ENCODE measurements around the gene TMEM123. TPM values are rescaled to one million over a fixed set of nuclear protein-coding genes. Genes with fewer than 3 reads are reported as not detected.

The TMEM123 gene
- total and polyA plus RNA-seq, 2 of the 8 experiments (the other 6 are each of a cell fraction or from before 2014, with no cell fraction given), result 75.5 to 80.1 TPM

DNA sequence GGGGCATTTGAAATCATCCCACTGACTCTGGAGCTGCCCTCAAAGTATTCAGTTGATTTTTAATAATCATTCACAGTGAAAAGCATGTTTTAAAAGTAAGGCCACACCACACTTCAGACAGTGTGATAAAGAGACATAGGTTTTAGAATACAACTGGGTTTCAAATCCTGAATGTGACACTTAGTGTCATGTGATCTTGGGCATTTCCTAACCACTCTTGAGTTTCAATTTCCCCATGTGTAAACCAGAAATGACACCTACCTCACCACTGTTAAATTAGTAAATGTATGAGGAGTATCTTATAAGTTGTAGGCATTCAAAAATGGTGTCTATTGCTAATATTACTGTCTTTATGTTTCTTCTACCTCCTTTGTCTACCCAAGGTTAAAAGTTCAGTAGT, 5.4 kb downstream of the TMEM123 start:
- H2BK12ac ChIP-seq (ENCODE audit: low read depth, low read length), result no peak overlapping the region
- CTCF ChIA-PET (ENCODE audit: partially characterized antibody), result no interaction called here
- TF ChIP-seq BACH1 (IDR thresholded peaks at IDR 0.05; ENCODE audit: low read length), result no peak
- TF ChIP-seq BCL11A (IDR thresholded peaks at IDR 0.05; ENCODE audit: low read depth in 2 of 2, low read length in 2 of 2), result no peak
- no peak for TF ChIP-seq CHD2 (IDR thresholded peaks at IDR 0.05; ENCODE audit: low read length)
- no peak for TF ChIP-seq POLR2AphosphoS5 (IDR thresholded peaks at IDR 0.05; ENCODE audit: low read depth, low read length)
- TF ChIP-seq EZH2 (IDR thresholded peaks at IDR 0.05; ENCODE audit: low read depth, low read length, severe bottlenecking), result no peak
- no peak for TF ChIP-seq E2F6 (IDR thresholded peaks at IDR 0.05)
- no peak for TF ChIP-seq CEBPB (IDR thresholded peaks at IDR 0.05; ENCODE audit: low read depth, low read length)
- TF ChIP-seq HDAC2 (IDR thresholded peaks at IDR 0.05; ENCODE audit: borderline replicate concordance in 1 of 2, low read depth in 2 of 2, low read length in 2 of 2), result no peak
- TF ChIP-seq SRF (IDR thresholded peaks at IDR 0.05; ENCODE audit: low read depth, low read length), result no peak
- TF ChIP-seq USF2 (IDR thresholded peaks at IDR 0.05; ENCODE audit: low read length), result no peak
- no peak for TF ChIP-seq TCF12 (IDR thresholded peaks at IDR 0.05; ENCODE audit: low read depth, low read length)
- TF ChIP-seq ZNF274 (IDR thresholded peaks at IDR 0.05; ENCODE audit: borderline replicate concordance, extremely low read depth, low read length), result no peak
- no peak for TF ChIP-seq POU5F1 (IDR thresholded peaks at IDR 0.05; ENCODE audit: low read depth, low read length)
- no peak for TF ChIP-seq GABPA (IDR thresholded peaks at IDR 0.05; ENCODE audit: borderline replicate concordance, insufficient read depth, low read length)

More for the DNA sequence above, 5.4 kb downstream of the TMEM123 start:
- peaks cover 14 to 15% of the 10 kb centered on the region in 2 experiments for H4K20me1 ChIP-seq (replicated peaks in 1 of 2; ENCODE audit: control insufficient read depth in 1 of 2, insufficient read depth in 2 of 2, low read length in 2 of 2)
- no peak overlapping the region for H4K91ac ChIP-seq (replicated peaks; ENCODE audit: insufficient read length, low read length)
- H3K14ac ChIP-seq (ENCODE audit: insufficient read length), result no peak overlapping the region
- H3K9ac ChIP-seq (replicated peaks in 1 of 4; ENCODE audit: extremely low read depth in 1 of 4, low read depth in 3 of 4, low read length in 3 of 4), result no peak overlapping the region
- no peak overlapping the region for H3K27ac ChIP-seq (ENCODE audit: low read depth, low read length)
- H2BK15ac ChIP-seq (ENCODE audit: low read length), result no peak overlapping the region
- H4K8ac ChIP-seq (ENCODE audit: extremely low read depth, insufficient read depth, low read length), result no peak overlapping the region
- peaks cover 0 to 6% (median 0%) of the 10 kb centered on the region in 4 experiments; a peak in 2 of 7 replicates for H3K27me3 ChIP-seq (replicated peaks in 1 of 4; ENCODE audit: control insufficient read depth in 3 of 4, extremely low read depth in 1 of 4, insufficient read depth in 3 of 4, low read length in 3 of 4)
- DNase-seq (ENCODE audit: low read depth in 1 of 2, low spot score in 2 of 2) (no peak), FAIRE-seq (no peak)
- H3K4me2 ChIP-seq (ENCODE audit: insufficient read depth in 1 of 2, low read depth in 2 of 2, low read length in 2 of 2), result no peak overlapping the region
- H3K18ac ChIP-seq (ENCODE audit: extremely low read depth, low read length), result no peak overlapping the region
- peaks cover 0 to 42% of the 10 kb centered on the region in 2 experiments; a peak in 2 of 4 replicates for H3K79me2 ChIP-seq (ENCODE audit: control insufficient read depth in 1 of 2, insufficient read depth in 2 of 2, low read length in 2 of 2)
- H2BK5ac ChIP-seq (ENCODE audit: low read depth, low read length), result no peak overlapping the region
- H3K4me3 ChIP-seq (ENCODE audit: extremely low read depth in 1 of 4, insufficient read depth in 2 of 4, low read depth in 3 of 4, low read length in 4 of 4), result no peak overlapping the region
- H3K23me2 ChIP-seq (ENCODE audit: low read depth, low read length), result peaks cover 5% of the 10 kb centered on the region; the same call in 1 of the 2 replicates
- peaks cover 0 to 11% (median 5%) of the 10 kb centered on the region in 4 experiments; a peak in 4 of 7 replicates for H3K4me1 ChIP-seq (replicated peaks in 1 of 4; ENCODE audit: control insufficient read depth in 3 of 4, insufficient read depth in 4 of 4, low read length in 3 of 4)
- H2BK20ac ChIP-seq (ENCODE audit: low read length), result no peak overlapping the region
- no peak overlapping the region for H3K4ac ChIP-seq (replicated peaks; ENCODE audit: insufficient read length, low read depth, low read length)
- H4K5ac ChIP-seq (ENCODE audit: insufficient read length, low read depth, low read length), result no peak overlapping the region
- POLR2A ChIA-PET (ENCODE audit: partially characterized antibody), result interaction anchor here (0.7 kb wide), 1 partner anchor 101 kb away, joined by 3 read pairs; no protein-coding TSS in a partner anchor
- H2AFZ ChIP-seq (ENCODE audit: low read length), result no peak overlapping the region
- H3K9me3 ChIP-seq (ENCODE audit: insufficient read depth in 2 of 2, low read depth in 1 of 2, low read length in 1 of 2), result no peaks in the 10 kb centered on the region
- H2BK120ac ChIP-seq (replicated peaks; ENCODE audit: low read depth, low read length), result no peak overlapping the region
- no peak overlapping the region for H3K23ac ChIP-seq (ENCODE audit: insufficient read length)
- H3K36me3 ChIP-seq (ENCODE audit: control insufficient read depth in 2 of 4, insufficient read depth in 4 of 4, low read length in 3 of 4), result peaks cover 0 to 8% (median 5%) of the 10 kb centered on the region in 4 experiments; a peak in 3 of 8 replicates
- H2AK5ac ChIP-seq (ENCODE audit: low read depth, low read length), result no peak overlapping the region
- H3K56ac ChIP-seq (replicated peaks; ENCODE audit: insufficient read length, low read depth, low read length), result no peak overlapping the region
- H3K79me1 ChIP-seq (ENCODE audit: low read depth, low read length), result no peaks in the 10 kb centered on the region
